Liver (tissue), 9 donors: Measurements from ENCODE around the gene METTL23. TPM values are rescaled to one million over a fixed set of nuclear protein-coding genes. Genes with fewer than 3 reads are reported as not detected.

Experiments
- DNase-seq: peaks from one replicate; pipeline ENCODE4 v3.0.0-alpha.2; 2017; ENCODE audit warnings: low spot score
- H3K27ac ChIP-seq, 2 donors: one replicate each; pipeline ENCODE4 v1.7.0; 2013; ENCODE audit warnings: inconsistent platforms in 2 of 2, low read length in 2 of 2, control low read depth in 1 of 2, low read depth in 1 of 2, mild to moderate bottlenecking in 1 of 2
- H3K27me3 ChIP-seq, 4 donors: one replicate each; pipeline versions ENCODE4 v1.6.1 to v1.7.0; 2013; ENCODE audit warnings: low read length in 3 of 4, inconsistent platforms in 1 of 4, mild to moderate bottlenecking in 1 of 4, moderate library complexity in 1 of 4; ENCODE audit not compliant: control insufficient read depth in 4 of 4, insufficient read depth in 4 of 4
- H3K36me3 ChIP-seq, 4 donors: one replicate each; pipeline versions ENCODE4 v1.6.1 to v1.7.0; 2013; ENCODE audit warnings: low read length in 3 of 4, mild to moderate bottlenecking in 3 of 4, low read depth in 1 of 4, moderate library complexity in 1 of 4; ENCODE audit not compliant: control insufficient read depth in 4 of 4, insufficient read depth in 3 of 4
- H3K4me1 ChIP-seq, 4 donors: one replicate each; pipeline versions ENCODE4 v1.6.1 to v1.7.0; 2013; ENCODE audit warnings: low read length in 3 of 4, mild to moderate bottlenecking in 3 of 4, moderate library complexity in 1 of 4; ENCODE audit not compliant: control insufficient read depth in 4 of 4, insufficient read depth in 4 of 4
- H3K4me3 ChIP-seq, 3 donors: one replicate each; pipeline versions ENCODE4 v1.6.1 to v1.7.0; 2013; ENCODE audit warnings: low read length in 3 of 3, control low read depth in 1 of 3, low read depth in 1 of 3, mild to moderate bottlenecking in 1 of 3
- H3K9ac ChIP-seq, 2 donors: one replicate each; pipeline ENCODE4 v1.7.0; 2013; ENCODE audit warnings: low read length in 2 of 2, mild to moderate bottlenecking in 2 of 2, moderate library complexity in 2 of 2, control low read depth in 1 of 2, low read depth in 1 of 2
- H3K9me3 ChIP-seq, 4 donors: one replicate each; pipeline versions ENCODE4 v1.6.1 to v1.7.0; 2013; ENCODE audit warnings: low read length in 3 of 4; ENCODE audit not compliant: control insufficient read depth in 4 of 4
- EGR1 ChIP-seq, 2 donors: IDR thresholded peaks; 2 replicates each; pipeline ENCODE4 v1.6.1; 2016 to 2018; ENCODE audit warnings: antibody characterized with exemption in 2 of 2, low read depth in 2 of 2
- FOXA1 ChIP-seq: IDR thresholded peaks from 2 replicates; pipeline ENCODE4 v1.6.1; 2016; ENCODE audit warnings: antibody characterized with exemption
- GABPA ChIP-seq, 2 donors: IDR thresholded peaks in 1 of 2; conservative IDR thresholded peaks in 1 of 2; 2 replicates each; pipeline ENCODE4 v1.6.1; 2016; ENCODE audit warnings: antibody characterized with exemption in 2 of 2, mild to moderate bottlenecking in 1 of 2, moderate library complexity in 1 of 2
- HNF4G ChIP-seq: IDR thresholded peaks from 2 replicates; pipeline ENCODE4 v1.6.1; 2016; ENCODE audit warnings: antibody characterized with exemption
- JUND ChIP-seq, 2 donors: IDR thresholded peaks; 2 replicates each; pipeline ENCODE4 v1.6.1; 2016; ENCODE audit warnings: antibody characterized with exemption in 2 of 2
- RXRA ChIP-seq, 2 donors: IDR thresholded peaks; 2 replicates each; pipeline ENCODE4 v1.6.1; 2017 to 2018; ENCODE audit warnings: antibody characterized with exemption in 2 of 2, mild to moderate bottlenecking in 1 of 2
- SP1 ChIP-seq: IDR thresholded peaks from 2 replicates; pipeline ENCODE4 v1.6.1; 2018; ENCODE audit warnings: antibody characterized with exemption, mild to moderate bottlenecking
- WGBS: extraction: QIAGEN DNeasy Blood & Tissue Kit; methylation state at CpG from one replicate; pipeline ENCODE4 v1.1.7; 2013; 5-methylcytosine and 5-hydroxymethylcytosine counted together
- polyA plus RNA-seq, 2 donors: library from polyadenylated mRNA; stranded (reverse) in 1 of 2; unstranded in 1 of 2; fragments of 200-250 nt in 1 of 2; fragments of >200 nt in 1 of 2; fragmentation: Nextera tagmentation in 1 of 2; extraction: Ambion mirVana in 1 of 2; gene quantifications; one replicate each; pipeline versions ENCODE4 v1.2.1 to v1.2.3, GENCODE V29; 2013 to 2015
- total RNA-seq, 2 donors: library from RNA; depleted of rRNA; stranded (reverse); fragments of >200 nt; gene quantifications; one replicate each; pipeline ENCODE4 v1.2.3, GENCODE V29; 2014
- TF ChIP-seq, protein P1 (sequence below): IDR thresholded peaks from 2 replicates; pipeline ENCODE4 v1.6.1; 2016; ENCODE audit warnings: antibody characterized with exemption
- TF ChIP-seq, protein P2 (sequence below): fragments of 150-350 bp; IDR thresholded peaks from 2 replicates; pipeline ENCODE4 v1.5.1; 2017; ENCODE audit warnings: improper control_type of control experiment, low read depth, low read length; ENCODE audit not compliant: missing input control
- TF ChIP-seq, protein P3 (sequence below): IDR thresholded peaks from 2 replicates; pipeline ENCODE4 v1.6.1; 2016; ENCODE audit warnings: antibody characterized with exemption, mild to moderate bottlenecking
- donor health status: healthy.
- donor health status: healthy.
- donor health status: healthy.
- donor health status: healthy.
- donor health status: healthy.

The METTL23 gene
- total and polyA plus RNA-seq, 4 donors, result 15.6 to 37.2 (median 22.1) TPM

DNA sequence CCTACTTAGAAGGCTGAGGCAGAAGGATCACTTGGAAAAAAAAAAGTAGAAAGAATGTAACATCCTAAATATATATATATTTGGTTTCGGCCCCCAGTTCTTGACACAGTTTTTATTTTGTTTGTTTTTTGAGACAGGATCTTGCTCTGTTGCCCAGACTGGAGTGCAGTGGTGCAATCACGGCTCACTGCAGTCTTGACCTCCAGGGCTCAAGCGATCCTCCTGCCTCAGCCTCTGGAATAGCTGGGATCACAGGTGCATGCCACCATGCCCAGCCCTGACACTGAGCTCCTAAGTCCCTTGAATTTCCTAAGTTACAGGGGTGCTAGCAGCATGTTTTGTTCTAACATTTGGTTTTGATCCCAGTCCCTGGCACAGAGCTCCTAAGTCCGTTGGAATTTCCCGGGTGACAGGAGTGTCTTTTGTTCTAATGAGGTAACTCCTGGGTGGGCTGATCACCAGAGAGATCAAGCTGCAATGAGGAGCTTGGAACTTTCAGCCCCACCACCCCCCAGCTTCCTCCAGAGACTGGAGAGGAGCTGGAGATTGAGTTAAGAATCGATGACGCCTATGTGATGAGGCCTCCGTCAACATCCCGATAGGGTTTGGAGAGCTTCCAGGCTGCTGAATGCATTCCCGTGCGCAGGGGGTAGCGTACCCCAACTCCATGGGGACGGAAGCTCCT lies 35.9 kb upstream of the METTL23 start (continued):
- TF ChIP-seq JUND (IDR thresholded peaks at IDR 0.05) (no peak), RXRA (IDR thresholded peaks at IDR 0.05) (no peak), SP1 (no peak), GABPA (IDR thresholded peaks at IDR 0.05 in 1 of 2, conservative IDR thresholded peaks at IDR 0.05 in 1 of 2) (no peak), HNF4G (no peak)
- TF ChIP-seq, protein P1, sequence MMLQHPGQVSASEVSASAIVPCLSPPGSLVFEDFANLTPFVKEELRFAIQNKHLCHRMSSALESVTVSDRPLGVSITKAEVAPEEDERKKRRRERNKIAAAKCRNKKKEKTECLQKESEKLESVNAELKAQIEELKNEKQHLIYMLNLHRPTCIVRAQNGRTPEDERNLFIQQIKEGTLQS, result no peak
- TF ChIP-seq, protein P2, sequence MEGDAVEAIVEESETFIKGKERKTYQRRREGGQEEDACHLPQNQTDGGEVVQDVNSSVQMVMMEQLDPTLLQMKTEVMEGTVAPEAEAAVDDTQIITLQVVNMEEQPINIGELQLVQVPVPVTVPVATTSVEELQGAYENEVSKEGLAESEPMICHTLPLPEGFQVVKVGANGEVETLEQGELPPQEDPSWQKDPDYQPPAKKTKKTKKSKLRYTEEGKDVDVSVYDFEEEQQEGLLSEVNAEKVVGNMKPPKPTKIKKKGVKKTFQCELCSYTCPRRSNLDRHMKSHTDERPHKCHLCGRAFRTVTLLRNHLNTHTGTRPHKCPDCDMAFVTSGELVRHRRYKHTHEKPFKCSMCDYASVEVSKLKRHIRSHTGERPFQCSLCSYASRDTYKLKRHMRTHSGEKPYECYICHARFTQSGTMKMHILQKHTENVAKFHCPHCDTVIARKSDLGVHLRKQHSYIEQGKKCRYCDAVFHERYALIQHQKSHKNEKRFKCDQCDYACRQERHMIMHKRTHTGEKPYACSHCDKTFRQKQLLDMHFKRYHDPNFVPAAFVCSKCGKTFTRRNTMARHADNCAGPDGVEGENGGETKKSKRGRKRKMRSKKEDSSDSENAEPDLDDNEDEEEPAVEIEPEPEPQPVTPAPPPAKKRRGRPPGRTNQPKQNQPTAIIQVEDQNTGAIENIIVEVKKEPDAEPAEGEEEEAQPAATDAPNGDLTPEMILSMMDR, result no peak

DNA sequence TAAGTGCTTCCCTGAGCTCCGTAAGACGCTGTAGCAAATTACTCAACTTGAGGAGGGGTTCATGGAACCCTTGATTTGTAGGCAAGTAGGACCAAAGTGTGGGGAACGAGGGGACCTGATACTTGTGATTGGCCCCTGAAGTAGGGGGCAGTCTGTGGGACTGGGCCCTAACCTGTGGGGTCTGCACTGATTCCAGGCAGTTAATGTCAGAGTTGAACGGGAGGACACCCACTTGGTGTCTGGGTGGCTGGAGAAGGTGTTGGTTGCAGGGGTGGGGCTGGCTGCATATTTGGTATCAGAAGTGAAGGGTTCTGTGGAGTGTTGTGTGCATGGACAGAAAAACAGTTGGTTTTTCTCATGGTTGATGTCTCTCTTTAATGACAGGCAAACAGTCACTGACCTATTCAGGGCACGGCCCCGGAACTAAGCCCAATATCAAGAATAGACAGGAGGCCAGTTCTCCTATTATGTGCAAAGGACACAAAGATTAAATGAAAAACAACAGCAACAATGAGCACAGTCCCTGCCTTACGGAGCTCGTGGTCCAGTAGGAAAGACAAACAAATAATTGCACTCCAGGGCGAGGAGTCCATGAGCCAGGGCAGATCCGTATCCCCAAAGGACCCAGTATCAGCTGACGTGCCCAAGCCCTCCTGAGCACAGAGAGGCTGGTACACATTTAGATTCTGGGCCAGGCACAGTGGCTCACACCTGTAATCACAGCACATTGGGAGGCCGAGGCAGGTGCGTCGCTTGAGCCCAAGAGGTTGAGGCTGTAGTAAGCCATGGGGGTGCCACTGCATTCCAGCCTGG lies 35.1 kb upstream of the METTL23 start:
- H3K4me1 ChIP-seq, result peaks cover 0 to 3% (median 0%) of the 10 kb centered on the region in 4 donors
- H3K36me3 ChIP-seq, result no peaks in the 10 kb centered on the region
- no peaks in the 10 kb centered on the region for H3K27me3 ChIP-seq
- no peak for DNase-seq
- no peak for TF ChIP-seq HNF4G
- TF ChIP-seq, protein P3, sequence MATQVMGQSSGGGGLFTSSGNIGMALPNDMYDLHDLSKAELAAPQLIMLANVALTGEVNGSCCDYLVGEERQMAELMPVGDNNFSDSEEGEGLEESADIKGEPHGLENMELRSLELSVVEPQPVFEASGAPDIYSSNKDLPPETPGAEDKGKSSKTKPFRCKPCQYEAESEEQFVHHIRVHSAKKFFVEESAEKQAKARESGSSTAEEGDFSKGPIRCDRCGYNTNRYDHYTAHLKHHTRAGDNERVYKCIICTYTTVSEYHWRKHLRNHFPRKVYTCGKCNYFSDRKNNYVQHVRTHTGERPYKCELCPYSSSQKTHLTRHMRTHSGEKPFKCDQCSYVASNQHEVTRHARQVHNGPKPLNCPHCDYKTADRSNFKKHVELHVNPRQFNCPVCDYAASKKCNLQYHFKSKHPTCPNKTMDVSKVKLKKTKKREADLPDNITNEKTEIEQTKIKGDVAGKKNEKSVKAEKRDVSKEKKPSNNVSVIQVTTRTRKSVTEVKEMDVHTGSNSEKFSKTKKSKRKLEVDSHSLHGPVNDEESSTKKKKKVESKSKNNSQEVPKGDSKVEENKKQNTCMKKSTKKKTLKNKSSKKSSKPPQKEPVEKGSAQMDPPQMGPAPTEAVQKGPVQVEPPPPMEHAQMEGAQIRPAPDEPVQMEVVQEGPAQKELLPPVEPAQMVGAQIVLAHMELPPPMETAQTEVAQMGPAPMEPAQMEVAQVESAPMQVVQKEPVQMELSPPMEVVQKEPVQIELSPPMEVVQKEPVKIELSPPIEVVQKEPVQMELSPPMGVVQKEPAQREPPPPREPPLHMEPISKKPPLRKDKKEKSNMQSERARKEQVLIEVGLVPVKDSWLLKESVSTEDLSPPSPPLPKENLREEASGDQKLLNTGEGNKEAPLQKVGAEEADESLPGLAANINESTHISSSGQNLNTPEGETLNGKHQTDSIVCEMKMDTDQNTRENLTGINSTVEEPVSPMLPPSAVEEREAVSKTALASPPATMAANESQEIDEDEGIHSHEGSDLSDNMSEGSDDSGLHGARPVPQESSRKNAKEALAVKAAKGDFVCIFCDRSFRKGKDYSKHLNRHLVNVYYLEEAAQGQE, result no peak
- TF ChIP-seq EGR1 (IDR thresholded peaks at IDR 0.05; ENCODE audit: low read depth in 2 of 2), result no peak
- TF ChIP-seq, protein P2, result no peak
- TF ChIP-seq GABPA (IDR thresholded peaks at IDR 0.05 in 1 of 2, conservative IDR thresholded peaks at IDR 0.05 in 1 of 2), result no peak
- no peak for TF ChIP-seq FOXA1
- no peaks in the 10 kb centered on the region for H3K9me3 ChIP-seq
- no peak overlapping the region for H3K4me3 ChIP-seq
- H3K27ac ChIP-seq, result no peak overlapping the region
- H3K9ac ChIP-seq, result no peak overlapping the region
- 85% methylated on average over 14 of the region's 14 CpGs for WGBS
